GM19025 (cell line): ENCODE results near the gene EIF3L.
A peak's percentile ranks its signal among the peaks of the same experiment; 100 is the strongest.

Experiments used
- ATAC-seq: cut with Tn5 transposase; IDR thresholded peaks from one replicate; pipeline ENCODE4 v1.9.1; 2021; ENCODE audit warnings: mild to moderate bottlenecking, low read depth, moderate library complexity; ENCODE audit not compliant: unreplicated experiment

EIF3L gene

DNA sequence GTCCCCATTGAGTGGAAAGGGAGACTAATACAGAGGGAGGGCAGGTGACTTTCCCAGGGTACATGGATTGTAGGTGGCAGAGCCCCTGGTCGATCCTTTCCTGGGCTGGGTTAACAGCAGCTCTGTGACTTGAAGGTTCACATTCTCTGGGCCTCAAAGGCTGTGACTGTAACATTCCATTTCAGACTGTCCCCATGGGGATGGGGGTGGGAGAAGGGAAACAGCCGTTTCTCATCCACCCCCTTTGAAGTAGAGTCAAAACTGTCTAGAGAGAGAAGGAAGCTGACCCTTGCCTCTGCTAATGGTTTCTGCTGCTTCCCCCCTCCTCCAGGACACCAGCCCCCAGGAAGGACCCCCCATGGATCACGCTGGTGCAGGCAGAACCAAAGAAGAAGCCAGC, 76.1 kb downstream of the EIF3L start:
- ATAC-seq: no peak

- ATAC-seq: no peak
Measured at GRCh38 chr22:37925767-37926166, 76.5 kb downstream of the EIF3L start.

DNA sequence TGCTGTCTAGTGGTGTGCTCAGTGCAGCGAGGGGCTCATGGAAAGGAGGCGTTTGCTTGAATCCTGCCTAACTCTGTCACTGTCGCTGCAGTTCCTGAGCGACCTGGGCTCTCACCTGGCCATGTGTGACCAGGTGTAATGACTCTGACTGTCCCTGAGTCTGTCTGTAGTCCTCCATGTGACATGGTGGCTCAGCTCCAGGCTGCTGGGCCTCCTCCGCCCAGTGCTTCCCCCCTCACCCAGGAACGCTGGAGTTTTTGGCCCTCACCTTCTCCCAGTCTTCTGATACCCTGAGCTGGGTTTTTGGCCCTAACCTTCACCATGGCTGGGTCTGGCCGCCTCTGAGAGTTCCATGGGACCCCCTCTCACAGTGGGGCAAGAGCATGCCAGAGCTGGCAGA, 77.1 kb downstream of the EIF3L start:
- ATAC-seq: no peak

DNA sequence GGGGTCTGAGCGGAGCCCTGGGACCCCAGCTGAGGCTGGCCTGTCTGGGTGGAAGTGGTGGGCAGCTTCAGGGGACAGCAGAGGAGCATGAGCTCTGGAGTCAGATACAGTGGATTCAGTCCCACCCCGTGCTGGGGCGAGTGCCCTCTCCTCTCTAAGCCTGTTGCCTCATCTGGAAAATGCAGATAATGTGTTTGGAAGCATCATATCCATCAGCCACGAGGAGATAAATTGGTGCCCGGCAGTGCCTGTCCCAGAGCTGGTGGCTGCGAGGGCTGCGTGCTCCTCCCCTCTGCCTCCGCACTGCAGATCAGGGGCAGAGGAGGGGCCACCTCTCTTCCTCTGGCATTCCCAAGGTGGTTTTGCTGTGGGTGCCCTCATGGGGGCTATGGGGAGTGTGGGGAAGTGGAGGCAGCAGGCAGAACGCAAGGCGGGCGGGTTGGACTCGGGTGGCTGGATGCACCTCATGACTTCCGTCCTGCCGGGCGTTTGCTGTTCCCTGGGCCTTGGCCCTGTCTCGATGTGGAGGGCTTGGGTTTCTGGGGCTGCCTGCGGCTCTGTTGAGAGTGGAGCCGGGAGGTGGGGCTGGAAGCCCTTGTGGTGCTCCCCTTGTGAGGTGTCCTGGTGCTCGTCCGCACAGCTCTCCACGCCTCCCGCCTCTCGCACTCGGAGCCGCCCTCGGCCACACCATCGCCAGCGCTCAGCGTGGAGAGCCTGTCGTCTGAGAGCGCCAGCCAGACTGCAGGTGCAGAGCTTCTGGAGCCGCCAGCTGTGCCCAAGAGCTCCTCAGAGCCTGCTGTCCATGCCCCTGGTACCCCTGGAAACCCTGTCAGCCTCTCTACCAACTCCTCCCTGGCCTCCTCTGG, 77.8 kb downstream of the EIF3L start:
- no peak for ATAC-seq

GRCh38 chr22:37927637-37927936, 78.4 kb downstream of the EIF3L start:
- ATAC-seq: no peak

- ATAC-seq: no peak
Measured at GRCh38 chr22:37929390-37929789, 80.2 kb downstream of the EIF3L start.

DNA sequence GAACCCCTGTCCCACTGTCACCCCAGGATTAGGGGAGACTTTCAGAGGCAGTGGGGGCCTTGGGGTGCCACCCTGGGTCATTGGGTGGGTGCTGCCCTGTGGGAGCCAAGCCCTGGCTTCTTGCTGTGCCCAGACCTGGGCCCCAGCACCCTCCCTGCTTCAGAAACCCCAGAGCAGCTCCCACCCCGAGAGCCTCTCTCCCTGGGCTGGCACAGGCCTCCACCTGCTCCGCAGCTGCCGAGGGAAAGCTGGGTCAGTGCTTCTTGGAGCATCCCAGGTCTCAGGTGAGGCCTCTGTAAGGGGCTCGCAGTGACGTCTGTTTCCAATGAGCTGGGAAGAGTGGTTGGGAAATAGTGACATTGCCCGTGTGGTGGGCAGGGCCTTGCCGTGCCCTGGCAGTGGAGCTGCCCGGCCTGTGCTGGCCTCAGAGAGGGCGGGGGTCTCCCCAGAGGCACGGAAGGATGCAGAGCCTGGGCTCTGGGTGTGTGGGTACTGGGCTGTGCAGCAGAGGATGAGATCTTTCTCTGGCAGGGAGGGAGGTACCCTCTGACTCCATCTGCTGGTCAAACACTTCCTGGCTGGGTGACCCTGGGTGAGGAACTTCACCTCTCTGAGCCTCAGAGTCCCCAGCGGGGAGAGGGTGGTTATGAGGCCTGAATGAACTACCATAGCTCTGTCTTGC, 81.2 kb downstream of the EIF3L start:
- ATAC-seq: no peak

- no peak for ATAC-seq
Measured at GRCh38 chr22:37930952-37931440, 81.8 kb downstream of the EIF3L start.

DNA sequence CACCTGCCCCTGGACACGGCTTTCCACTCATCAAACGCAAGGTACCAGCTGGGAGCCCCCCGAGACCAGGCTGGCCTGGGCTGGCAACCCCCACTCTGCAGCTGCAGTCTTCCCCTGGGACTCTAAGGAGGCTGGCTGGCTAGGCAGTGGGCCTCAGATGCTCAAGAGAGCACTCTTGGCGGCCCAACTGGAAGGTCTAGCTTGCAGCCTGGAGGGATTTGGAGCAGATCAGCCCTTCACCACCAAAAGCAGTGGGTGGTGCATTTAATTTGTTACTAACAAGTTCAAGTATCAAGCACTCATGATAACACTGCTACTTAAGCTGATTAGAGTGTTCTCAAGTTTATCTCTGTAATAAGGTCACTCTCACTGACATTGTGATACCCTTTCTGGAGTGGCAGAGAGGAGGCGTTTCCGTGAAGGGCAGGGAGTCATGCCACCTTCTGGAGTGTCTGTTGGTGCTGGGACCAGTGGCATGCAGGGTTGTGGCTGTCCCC, 82.7 kb downstream of the EIF3L start:
- ATAC-seq: no peak

- ATAC-seq: no peak
Measured at GRCh38 chr22:37932401-37932800, 83.2 kb downstream of the EIF3L start.

DNA sequence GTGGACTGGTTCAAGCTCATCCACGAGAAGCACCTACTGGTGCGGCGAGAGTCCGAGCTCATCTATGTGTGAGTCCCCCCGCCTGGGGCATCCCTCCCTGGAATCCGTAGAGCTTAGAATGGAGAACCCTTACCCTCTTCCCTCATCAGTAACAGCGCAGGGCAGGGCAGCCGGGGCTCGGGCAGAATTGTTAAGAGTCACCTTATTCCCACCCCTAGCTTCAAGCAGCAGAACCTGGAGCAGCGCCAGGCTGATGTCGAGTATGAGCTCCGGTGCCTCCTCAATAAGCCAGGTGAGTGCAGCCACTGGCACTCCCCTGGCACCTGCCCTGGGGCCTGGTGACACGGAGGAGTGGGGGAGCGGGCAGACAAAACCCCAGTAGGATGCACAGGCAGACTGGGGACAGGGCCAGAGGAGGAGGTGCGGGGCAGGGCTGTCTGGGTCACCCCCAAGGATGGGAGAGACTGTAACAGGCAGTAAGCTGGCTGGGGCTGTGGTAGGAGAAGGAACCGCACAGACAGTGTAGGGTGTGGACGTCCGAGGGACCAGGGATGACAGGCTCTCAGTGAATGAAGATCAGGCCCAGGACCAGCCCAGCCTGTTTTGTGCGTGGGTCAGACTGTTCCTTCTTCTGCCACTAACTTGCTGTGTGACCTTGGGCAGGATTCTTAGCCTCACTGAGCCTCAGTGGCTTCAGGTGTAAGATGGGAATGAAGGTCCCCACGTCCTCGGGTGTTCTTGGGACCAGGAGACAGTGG, 83.8 kb downstream of the EIF3L start:
- no peak for ATAC-seq

- ATAC-seq: peak; percentile 89
Measured at GRCh38 chr22:37933711-37934376, 84.6 kb downstream of the EIF3L start.
